Colonic mucosa (tissue), 4 donors: ENCODE measurements around the gene ITPR2. TPM values are rescaled to one million over a fixed set of nuclear protein-coding genes. Genes with fewer than 3 reads are reported as not detected.

Experiments
- DNase-seq: peaks from one replicate; pipeline ENCODE4 v3.0.0-alpha.2; 2020
- H3K27ac ChIP-seq: fragments of 200-600 bp; one replicate; pipeline ENCODE4 v1.8.0; 2021
- H3K27me3 ChIP-seq: fragments of 200-600 bp; one replicate; pipeline ENCODE4 v1.8.0; 2021
- H3K36me3 ChIP-seq: fragments of 200-600 bp; one replicate; pipeline ENCODE4 v1.8.0; 2021
- H3K4me1 ChIP-seq: fragments of 200-600 bp; one replicate; pipeline ENCODE4 v1.8.0; 2021; ENCODE audit warnings: mild to moderate bottlenecking
- H3K4me3 ChIP-seq: fragments of 200-600 bp; one replicate; pipeline ENCODE4 v1.8.0; 2021
- H3K9ac ChIP-seq, 2 donors: one replicate each; pipeline ENCODE4 v1.7.0; 2013; ENCODE audit warnings: control low read depth in 2 of 2, low read depth in 2 of 2, low read length in 2 of 2
- H3K9me3 ChIP-seq: fragments of 200-600 bp; one replicate; pipeline ENCODE4 v1.8.0; 2021
- CTCF ChIP-seq: fragments of 200-600 bp; IDR thresholded peaks from one replicate; pipeline ENCODE4 v1.8.0; 2022; ENCODE audit warnings: antibody characterized with exemption, mild to moderate bottlenecking
- intact Hi-C: fragments of 100-400 bp; cut with DNase I; formaldehyde crosslinking; loops from one replicate; pipeline ENCODE4 v1.14.1; 2022
- total RNA-seq, 2 donors: library from RNA; stranded (reverse); fragmentation: NEBNext Ultra II Directional in 1 of 2; extraction: Animal tissue kit (Norgen Biotek cat#: 25700) in 1 of 2; gene quantifications; one replicate each; pipeline ENCODE4 v1.2.1, GENCODE V29; 2021
- donor health status: healthy.
- donor health status: DM: no; HTN: no; CAD: no.
- donor health status: DM: no; HTN: no; CAD: no.

ITPR2 gene
- total RNA-seq, 2 donors from 2014 or later = 15.9 to 39.3 TPM

- Histone ChIP-seq H3K4me1 (no peaks in the 10 kb centered on the region), H3K27me3 (no peaks in the 10 kb centered on the region), H3K27ac (no peak overlapping the region), H3K9me3 (no peaks in the 10 kb centered on the region), H3K36me3 (no peaks in the 10 kb centered on the region), H3K4me3 (no peak overlapping the region), H3K9ac (no peak overlapping the region)
- no peak for TF ChIP-seq CTCF
- no peak for DNase-seq
- intact Hi-C loops = no loop called here
These were observed 485.7 kb downstream of the ITPR2 start for GRCh38 chr12:26347300-26347699.

GRCh38 chr12:26346736-26347135 is 486.3 kb downstream of the ITPR2 start:
- no peak overlapping the region for H3K27ac ChIP-seq
- H3K4me1 ChIP-seq = no peaks in the 10 kb centered on the region
- intact Hi-C loops = no loop called here

GRCh38 chr12:26345471-26346003 is 487.5 kb downstream of the ITPR2 start:
- TF ChIP-seq CTCF = no peak
- no peaks in the 10 kb centered on the region for H3K4me1 ChIP-seq
- H3K27ac ChIP-seq = no peak overlapping the region
- no peak overlapping the region for H3K4me3 ChIP-seq
- no peaks in the 10 kb centered on the region for H3K27me3 ChIP-seq
- H3K9ac ChIP-seq = no peak overlapping the region
- no peaks in the 10 kb centered on the region for H3K9me3 ChIP-seq
- no peak for DNase-seq
- no peaks in the 10 kb centered on the region for H3K36me3 ChIP-seq
- intact Hi-C loops = no loop called here

More at GRCh38 chr12:26346736-26347135, 486.3 kb downstream of the ITPR2 start:
- Histone ChIP-seq H3K4me3 (no peak overlapping the region), H3K9ac (no peak overlapping the region), H3K9me3 (no peaks in the 10 kb centered on the region), H3K27me3 (no peaks in the 10 kb centered on the region), H3K36me3 (no peaks in the 10 kb centered on the region)
- no peak for TF ChIP-seq CTCF
- no peak for DNase-seq

- Histone ChIP-seq H3K9me3 (no peaks in the 10 kb centered on the region), H3K9ac (no peak overlapping the region), H3K4me1 (no peaks in the 10 kb centered on the region), H3K36me3 (no peaks in the 10 kb centered on the region), H3K27ac (no peak overlapping the region), H3K27me3 (no peaks in the 10 kb centered on the region), H3K4me3 (no peak overlapping the region)
- intact Hi-C loops = no loop called here
- TF ChIP-seq CTCF = no peak
- DNase-seq = no peak
These were observed 491.5 kb downstream of the ITPR2 start for GRCh38 chr12:26341491-26341890.

GRCh38 chr12:26340649-26341048 is 492.3 kb downstream of the ITPR2 start:
- no peak for DNase-seq
- H3K4me1 ChIP-seq = no peaks in the 10 kb centered on the region
- no peak overlapping the region for H3K9ac ChIP-seq
- no peak for TF ChIP-seq CTCF
- no peaks in the 10 kb centered on the region for H3K27me3 ChIP-seq
- intact Hi-C loops = no loop called here
- no peaks in the 10 kb centered on the region for H3K9me3 ChIP-seq
- no peak overlapping the region for H3K27ac ChIP-seq
- no peaks in the 10 kb centered on the region for H3K36me3 ChIP-seq
- H3K4me3 ChIP-seq = no peak overlapping the region
